ENCODE data around the gene CUL9.
A peak's percentile ranks its signal among the peaks of the same experiment; 100 is the strongest.
"Not testable (repeated sequence)": the region's sequence is repeated elsewhere in the genome, so short reads cannot be mapped to it uniquely, and the experiment has no call there.

The CUL9 gene

GRCh38 chr6:43181942-43182860, at the start of gene CUL9:
Gene CUL9 (plus strand): TSS chr6:43182196. CDS start chr6:43184311, 2,115 bp downstream.
- ATAC-seq, result peak; percentile 97

DNA sequence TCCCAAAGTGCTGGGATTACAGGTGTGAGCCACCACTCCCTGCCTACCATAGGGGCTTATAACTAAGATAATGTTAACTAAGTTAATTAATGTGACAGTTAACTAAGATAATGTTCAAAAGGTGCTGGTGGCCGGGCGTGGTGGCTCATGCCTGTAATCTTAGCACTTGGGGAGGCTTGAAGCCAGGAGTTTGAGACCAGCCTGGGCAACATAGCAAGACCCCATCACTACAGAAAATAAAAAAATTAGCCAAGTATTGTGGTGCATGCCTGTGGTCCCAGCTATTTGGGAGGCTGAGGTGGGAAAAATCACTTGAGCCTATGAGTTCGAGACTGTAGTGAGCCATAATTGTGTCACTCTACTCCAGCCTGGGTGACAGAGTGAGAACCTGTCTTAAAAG, 43.7 kb upstream of the CUL9 start:
- no peak for ATAC-seq

GRCh38 chr6:43139973-43140372, 42.0 kb upstream of the CUL9 start:
- ATAC-seq, result not testable (repeated sequence)

- no peak for ATAC-seq
Observed at GRCh38 chr6:43141644-43142043, 40.4 kb upstream of the CUL9 start.

DNA sequence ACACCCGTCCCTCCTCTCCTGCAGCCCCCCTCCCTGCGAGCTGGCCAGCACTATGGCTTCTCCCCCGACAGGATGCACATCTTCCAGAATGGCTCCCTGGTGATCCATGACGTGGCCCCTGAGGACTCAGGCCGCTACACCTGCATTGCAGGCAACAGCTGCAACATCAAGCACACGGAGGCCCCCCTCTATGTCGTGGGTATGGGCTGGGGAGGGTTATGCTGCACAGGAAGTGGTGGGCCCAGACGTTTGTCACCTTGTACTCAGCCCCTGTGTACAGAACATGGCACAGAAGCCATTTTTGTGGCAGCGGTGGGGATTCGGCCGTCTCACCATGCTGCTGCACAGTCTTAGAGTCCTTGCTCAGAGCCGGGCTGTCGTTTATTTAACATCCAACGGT, 39.9 kb upstream of the CUL9 start:
- peak in 1 of 2 donors; percentile 19 for ATAC-seq

GRCh38 chr6:43143235-43144128, 38.5 kb upstream of the CUL9 start:
- ATAC-seq, result peak; percentile 90 to 95

GRCh38 chr6:43144879-43145278, 37.1 kb upstream of the CUL9 start:
- no peak for ATAC-seq

DNA sequence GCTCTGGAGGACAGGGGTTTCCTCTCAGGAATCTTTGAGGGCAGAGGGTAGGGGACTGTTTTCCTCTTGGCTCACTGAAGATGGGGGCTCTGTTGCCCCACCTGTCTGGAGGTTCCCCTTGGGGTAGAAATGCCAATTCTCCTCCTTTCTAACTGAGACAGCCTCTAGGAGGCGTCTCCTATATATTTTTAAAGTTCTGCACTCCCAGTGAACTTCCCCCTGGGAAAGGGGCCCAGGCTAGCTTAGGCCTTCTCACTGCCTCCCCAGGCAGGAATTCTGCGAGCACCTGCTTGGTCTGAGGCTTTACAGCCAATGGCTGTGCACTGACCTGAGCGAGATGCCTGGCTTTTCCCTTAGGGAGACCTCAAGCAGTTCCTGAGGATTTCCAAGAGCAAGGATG, 35.7 kb upstream of the CUL9 start:
- no peak for ATAC-seq

GRCh38 chr6:43146709-43147688, 35.0 kb upstream of the CUL9 start:
- no peak for ATAC-seq

DNA sequence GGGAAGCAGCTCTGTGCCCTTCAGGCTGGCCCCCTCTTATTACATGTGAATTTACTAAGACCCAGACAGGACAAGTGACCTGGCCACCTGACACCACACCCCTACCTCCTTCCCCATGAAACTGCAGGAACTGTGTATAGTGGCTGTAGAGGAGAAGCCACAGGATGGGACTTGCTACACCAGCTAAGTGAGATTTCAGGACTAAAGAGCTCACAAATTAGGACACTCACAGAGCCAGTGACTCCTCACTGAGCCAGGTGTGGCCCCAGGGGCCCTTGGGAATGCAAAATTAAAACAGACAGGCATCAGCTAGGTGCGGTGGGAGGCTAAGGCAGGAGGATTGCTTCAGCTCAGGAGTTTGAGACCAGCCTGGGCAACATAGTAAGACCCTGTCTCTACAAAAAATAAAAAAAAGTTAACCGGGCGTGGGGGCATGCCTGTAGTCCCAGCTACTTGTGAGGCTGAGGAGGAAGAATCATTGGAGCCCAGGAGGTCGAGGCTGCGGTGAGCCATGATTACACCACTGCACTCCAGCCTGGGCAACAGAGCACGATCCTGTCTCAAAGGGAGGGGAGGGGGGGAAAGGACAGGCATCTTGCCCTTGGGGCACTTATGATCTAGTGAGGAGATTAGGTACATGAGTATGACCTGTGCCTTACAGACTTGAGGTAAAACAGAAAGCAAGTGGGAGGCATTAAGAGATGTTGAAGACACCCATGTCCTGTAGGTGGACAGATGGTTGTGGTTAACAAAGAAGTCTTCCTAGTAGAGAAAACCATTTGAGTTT, 34.1 kb upstream of the CUL9 start:
- no peak for ATAC-seq

GRCh38 chr6:43149265-43149664, 32.7 kb upstream of the CUL9 start:
- no peak for ATAC-seq

DNA sequence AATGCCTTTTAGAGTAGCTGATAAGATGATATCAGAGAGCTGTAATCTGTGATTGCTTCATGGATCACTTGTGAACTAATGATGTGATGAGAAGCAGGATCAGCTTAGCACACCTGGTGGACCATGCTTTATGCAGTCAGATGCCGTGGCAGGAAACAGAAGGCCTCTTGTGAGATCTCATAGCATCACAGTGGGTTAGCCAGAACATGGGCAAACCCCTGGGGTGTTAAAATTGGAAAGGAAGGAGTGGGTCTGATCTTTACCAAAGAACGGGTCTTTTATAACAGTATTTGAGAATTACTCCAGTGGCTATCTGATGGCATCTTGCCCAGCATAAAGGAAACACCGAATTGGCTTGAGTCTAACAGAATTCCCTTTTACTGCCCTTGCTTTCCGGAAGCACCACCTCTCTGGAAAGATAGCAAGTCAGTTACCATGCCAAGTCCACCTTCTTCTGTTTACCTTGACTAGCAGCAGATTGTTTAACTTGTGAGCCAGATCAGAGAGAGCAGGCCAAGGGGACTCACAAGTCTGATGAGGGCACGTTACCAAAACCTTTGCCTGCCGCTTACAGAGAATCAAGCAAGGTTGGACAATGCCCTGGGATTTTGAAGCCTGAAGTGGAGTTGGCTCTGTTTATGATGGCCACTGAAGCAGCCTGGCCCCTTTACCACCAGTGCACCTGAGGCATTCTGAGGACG, 31.8 kb upstream of the CUL9 start:
- ATAC-seq, result no peak

- no peak for ATAC-seq
Observed at GRCh38 chr6:43159599-43159998, 22.4 kb upstream of the CUL9 start.

GRCh38 chr6:43163899-43164298, 18.1 kb upstream of the CUL9 start:
- ATAC-seq, result no peak

DNA sequence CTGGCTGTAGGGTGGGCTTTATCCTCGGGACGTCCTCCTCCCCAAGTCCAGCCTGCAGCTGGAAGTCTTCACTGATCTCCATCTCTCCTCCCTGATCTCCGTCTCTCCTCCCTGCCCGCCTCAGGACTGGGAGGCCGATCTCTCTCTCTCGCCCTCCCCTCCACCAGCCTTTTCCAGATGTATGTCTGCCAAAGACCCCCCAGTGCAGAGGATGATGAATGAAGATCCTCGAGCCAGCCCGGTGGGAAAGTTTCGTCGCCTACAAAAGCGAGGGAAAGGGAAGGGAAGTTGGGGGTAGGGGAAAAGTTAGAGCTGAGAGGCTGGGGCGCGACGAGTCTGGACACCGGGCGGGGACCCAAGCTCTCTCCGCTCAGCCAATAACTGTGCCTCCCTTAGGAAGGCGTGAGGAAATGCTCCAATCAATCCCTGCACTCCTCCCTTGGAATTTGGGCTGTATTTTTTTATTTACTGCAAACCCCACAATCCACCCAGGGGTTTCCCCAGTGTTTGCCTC, 11.5 kb upstream of the CUL9 start:
- no peak for ATAC-seq

DNA sequence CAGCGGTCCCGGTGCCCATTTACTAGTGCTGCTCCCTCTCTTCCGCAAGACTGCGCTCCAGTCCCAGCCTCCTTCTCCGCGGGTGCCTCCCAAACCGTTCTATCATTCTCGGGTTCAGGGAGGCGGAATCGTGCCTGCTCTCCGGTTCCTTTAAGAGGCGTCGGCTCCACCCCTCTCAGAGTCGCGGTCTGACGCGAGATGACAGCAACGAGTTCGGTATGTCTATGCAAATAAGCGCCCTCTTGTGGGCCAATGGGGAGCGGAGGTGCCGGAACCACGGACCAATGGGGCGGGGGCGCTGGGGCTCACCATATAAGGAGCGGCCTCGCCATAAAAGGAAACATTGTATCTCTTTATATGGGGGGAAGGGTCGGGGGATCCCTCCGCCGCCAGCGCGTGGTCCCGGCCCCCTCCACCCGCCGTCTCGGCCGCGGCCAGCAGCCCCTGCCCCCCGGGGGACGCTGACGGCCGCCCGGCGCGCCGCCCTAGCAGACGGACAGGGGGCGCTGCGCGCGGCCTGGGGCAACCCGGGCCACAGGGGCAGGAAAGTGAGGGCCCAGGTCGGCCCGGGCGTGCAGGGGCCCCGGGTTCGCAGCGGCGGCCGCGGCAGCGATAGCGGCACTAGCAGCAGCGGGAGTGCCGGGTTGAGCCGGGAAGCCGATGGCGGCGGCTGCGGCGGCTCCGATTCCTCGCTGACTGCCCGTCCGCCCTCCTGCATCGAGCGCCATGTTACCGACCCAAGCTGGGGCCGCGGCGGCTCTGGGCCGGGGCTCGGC, 10.9 kb upstream of the CUL9 start, which contains the start of gene SRF:
TSS of gene SRF (plus strand) at position 339 of the 776 bp plus-strand sequence. CDS start at position 727, 388 bp downstream.
- ATAC-seq, result peak; percentile 74 to 77

DNA sequence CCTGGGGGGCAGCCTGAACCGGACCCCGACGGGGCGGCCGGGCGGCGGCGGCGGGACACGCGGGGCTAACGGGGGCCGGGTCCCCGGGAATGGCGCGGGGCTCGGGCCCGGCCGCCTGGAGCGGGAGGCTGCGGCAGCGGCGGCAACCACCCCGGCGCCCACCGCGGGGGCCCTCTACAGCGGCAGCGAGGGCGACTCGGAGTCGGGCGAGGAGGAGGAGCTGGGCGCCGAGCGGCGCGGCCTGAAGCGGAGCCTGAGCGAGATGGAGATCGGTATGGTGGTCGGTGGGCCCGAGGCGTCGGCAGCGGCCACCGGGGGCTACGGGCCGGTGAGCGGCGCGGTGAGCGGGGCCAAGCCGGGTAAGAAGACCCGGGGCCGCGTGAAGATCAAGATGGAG, 10.3 kb upstream of the CUL9 start:
- no peak for ATAC-seq

GRCh38 chr6:43172104-43173007, 9.6 kb upstream of the CUL9 start:
- ATAC-seq, result no peak
